GM12878 (cell line): ENCODE data around the gene SNRPA. TPM values are rescaled to one million over a fixed set of nuclear protein-coding genes. Genes with fewer than 3 reads are reported as not detected.

Experiments used
- BCLAF1 ChIP-seq: fragments of 450-650 bp; IDR thresholded peaks from 2 replicates; pipeline ENCODE4 v1.6.1; 2017; ENCODE audit warnings: antibody characterized with exemption, mild to moderate bottlenecking, moderate library complexity
- BMI1 ChIP-seq: fragments of 450-650 bp; IDR thresholded peaks from 2 replicates; pipeline ENCODE4 v1.6.1; 2016; ENCODE audit warnings: mild to moderate bottlenecking, moderate library complexity, borderline replicate concordance
- CEBPB ChIP-seq, 2 experiments: fragments of 150-350 bp in 1 of 2; IDR thresholded peaks; 2 replicates each; pipeline ENCODE4 v1.6.1; 2012 to 2014; ENCODE audit warnings: low read depth in 2 of 2, low read length in 2 of 2, borderline replicate concordance in 1 of 2, inconsistent platforms in 1 of 2
- ETV6 ChIP-seq, 2 experiments: fragments of 450-650 bp in 1 of 2; IDR thresholded peaks in 1 of 2; conservative IDR thresholded peaks in 1 of 2; 2 replicates each; pipeline ENCODE4 v1.6.1; 2014; ENCODE audit warnings: antibody characterized with exemption in 1 of 2, borderline replicate concordance in 1 of 2, low read depth in 1 of 2, mild to moderate bottlenecking in 1 of 2, moderate library complexity in 1 of 2
- JUND ChIP-seq: IDR thresholded peaks from 2 replicates; pipeline ENCODE4 v1.6.1; 2012; ENCODE audit warnings: low read depth, mild to moderate bottlenecking, low read length, improper control_type of control experiment, moderate library complexity
- NFYB ChIP-seq: IDR thresholded peaks from 2 replicates; pipeline ENCODE4 v1.6.1; 2011; ENCODE audit warnings: low read depth, mild to moderate bottlenecking, low read length, improper control_type of control experiment, moderate library complexity; ENCODE audit not compliant: insufficient read depth
- PKNOX1 ChIP-seq: fragments of 450-650 bp; IDR thresholded peaks from 2 replicates; pipeline ENCODE4 v1.6.1; 2016; ENCODE audit warnings: mild to moderate bottlenecking
- SIN3A ChIP-seq: IDR thresholded peaks from 2 replicates; pipeline ENCODE4 v1.6.1; 2012; ENCODE audit warnings: low read depth, low read length, improper control_type of control experiment
- SIX5 ChIP-seq: IDR thresholded peaks from 2 replicates; pipeline ENCODE4 v1.6.1; 2011; ENCODE audit warnings: mild to moderate bottlenecking, low read depth, low read length, moderate library complexity; ENCODE audit not compliant: severe bottlenecking
- SMAD1 ChIP-seq: fragments of 450-650 bp; IDR thresholded peaks from 2 replicates; pipeline ENCODE4 v1.6.1; 2018; ENCODE audit warnings: mild to moderate bottlenecking, low read depth; ENCODE audit not compliant: partially characterized antibody
- SMARCA5 ChIP-seq: fragments of 450-650 bp; IDR thresholded peaks from 2 replicates; pipeline ENCODE4 v1.6.1; 2017; ENCODE audit warnings: mild to moderate bottlenecking
- SPI1 ChIP-seq: IDR thresholded peaks from 2 replicates; pipeline ENCODE4 v1.6.1; 2011; ENCODE audit warnings: low read depth, mild to moderate bottlenecking, low read length, moderate library complexity, borderline replicate concordance; ENCODE audit not compliant: insufficient read depth
- TBL1XR1 ChIP-seq: IDR thresholded peaks from 2 replicates; pipeline ENCODE4 v1.6.1; 2012; ENCODE audit warnings: low read depth, low read length, improper control_type of control experiment
- ZBTB33 ChIP-seq: fragments of 450-650 bp; IDR thresholded peaks from 2 replicates; pipeline ENCODE4 v1.6.1; 2017; ENCODE audit warnings: mild to moderate bottlenecking
- ZNF274 ChIP-seq: IDR thresholded peaks from one replicate; pipeline ENCODE4 v1.8.0; 2011; ENCODE audit not compliant: insufficient read length, insufficient read depth
- ZNF622 ChIP-seq: fragments of 450-650 bp; IDR thresholded peaks from 2 replicates; pipeline ENCODE4 v1.6.1; 2017; ENCODE audit warnings: mild to moderate bottlenecking, inconsistent platforms
- ZZZ3 ChIP-seq: IDR thresholded peaks from 2 replicates; pipeline ENCODE4 v1.6.1; 2011; ENCODE audit warnings: low read depth; ENCODE audit not compliant: control insufficient read depth, insufficient read length
- polyA plus RNA-seq, 11 experiments: library from polyadenylated mRNA; depleted of rRNA in 4 of 11; unstranded in 6 of 11; stranded (reverse) in 5 of 11; fragments of >200 nt; fragmentation: Nextera tagmentation in 4 of 11; fragmentation: Illumina TruSeq in 1 of 11; extraction: Ambion mirVana in 4 of 11; extraction: Trizol in 1 of 11; gene quantifications; 1 replicate in 1 of 11; 2 replicates in 10 of 11; pipeline versions ENCODE4 v1.2.1 to v1.2.3, GENCODE V29; 2011 to 2016; ENCODE audit warnings: inconsistent platforms in 2 of 11, missing spikeins in 2 of 11, low read depth in 1 of 11
- total RNA-seq, 4 experiments: library from RNA; depleted of rRNA in 3 of 4; stranded (reverse); fragments of >200 nt in 3 of 4; fragmentation: Illumina TruSeq in 1 of 4; extraction: Trizol in 1 of 4; gene quantifications; 2 replicates each; pipeline versions ENCODE4 v1.2.1 to v1.2.3, GENCODE V29; 2013 to 2021
- TF ChIP-seq, protein P1 (sequence below): IDR thresholded peaks from 2 replicates; pipeline ENCODE4 v1.6.1; 2012; ENCODE audit warnings: improper control_type of control experiment, low read depth, low read length; ENCODE audit not compliant: insufficient replicate concordance

SNRPA gene
- total and polyA plus RNA-seq, 10 of the 15 experiments (the other 5 are each of a cell fraction or from before 2014, with no cell fraction given) = 14.8 to 299 (median 202) TPM

DNA sequence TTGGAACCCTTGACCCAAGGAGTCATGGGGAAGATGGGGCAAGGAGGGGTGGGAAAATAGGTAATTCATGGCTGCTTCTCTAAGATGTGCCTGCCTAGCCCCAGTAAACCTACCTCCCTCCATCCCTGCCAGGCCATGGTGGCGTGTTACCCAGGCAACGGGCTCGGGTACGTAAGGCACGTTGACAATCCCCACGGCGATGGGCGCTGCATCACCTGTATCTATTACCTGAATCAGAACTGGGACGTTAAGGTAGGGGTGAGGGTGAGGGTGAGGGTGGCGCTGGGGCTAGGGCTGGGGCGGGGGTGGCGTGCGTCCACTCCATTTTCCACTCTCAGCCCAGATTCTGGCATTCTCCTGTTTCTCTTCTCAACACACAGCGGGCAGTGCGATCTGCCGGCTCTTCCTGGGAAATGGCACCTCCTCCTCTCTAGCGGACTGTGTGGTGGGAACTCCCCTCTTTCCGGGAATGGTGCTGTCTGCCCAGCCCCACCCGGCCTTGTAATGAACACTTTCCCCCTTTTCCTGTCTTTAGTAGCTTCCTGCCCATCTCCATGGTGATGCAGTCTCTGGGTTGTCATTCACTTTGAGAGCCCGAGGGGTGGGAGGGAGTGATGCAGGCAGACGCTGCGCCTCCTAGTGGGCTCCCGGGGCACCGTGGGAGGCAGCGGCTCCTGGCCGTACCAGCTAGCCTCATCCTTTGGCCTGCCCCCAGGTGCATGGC, 55.6 kb downstream of the SNRPA start (continued):
- TF ChIP-seq PKNOX1 (peak; percentile 95), CEBPB (IDR thresholded peaks at IDR 0.05; ENCODE audit: borderline replicate concordance in 1 of 2, low read depth in 2 of 2, low read length in 2 of 2) (no peak), SMAD1 (no peak), SIX5 (no peak), TBL1XR1 (no peak), JUND (no peak), BMI1 (0 out of 2 replicates have a peak, but pooled peaks have one; percentile 35), ZNF622 (no peak), ZBTB33 (no peak), ZNF274 (no peak), SMARCA5 (peak; percentile 92), ETV6 (conservative IDR thresholded peaks at IDR 0.05 in 1 of 2, IDR thresholded peaks at IDR 0.05 in 1 of 2; ENCODE audit: borderline replicate concordance in 1 of 2, low read depth in 1 of 2) (no peak), ZZZ3 (no peak), NFYB (no peak), SIN3A (no peak), BCLAF1 (no peak), SPI1 (no peak)
- TF ChIP-seq, protein P1, sequence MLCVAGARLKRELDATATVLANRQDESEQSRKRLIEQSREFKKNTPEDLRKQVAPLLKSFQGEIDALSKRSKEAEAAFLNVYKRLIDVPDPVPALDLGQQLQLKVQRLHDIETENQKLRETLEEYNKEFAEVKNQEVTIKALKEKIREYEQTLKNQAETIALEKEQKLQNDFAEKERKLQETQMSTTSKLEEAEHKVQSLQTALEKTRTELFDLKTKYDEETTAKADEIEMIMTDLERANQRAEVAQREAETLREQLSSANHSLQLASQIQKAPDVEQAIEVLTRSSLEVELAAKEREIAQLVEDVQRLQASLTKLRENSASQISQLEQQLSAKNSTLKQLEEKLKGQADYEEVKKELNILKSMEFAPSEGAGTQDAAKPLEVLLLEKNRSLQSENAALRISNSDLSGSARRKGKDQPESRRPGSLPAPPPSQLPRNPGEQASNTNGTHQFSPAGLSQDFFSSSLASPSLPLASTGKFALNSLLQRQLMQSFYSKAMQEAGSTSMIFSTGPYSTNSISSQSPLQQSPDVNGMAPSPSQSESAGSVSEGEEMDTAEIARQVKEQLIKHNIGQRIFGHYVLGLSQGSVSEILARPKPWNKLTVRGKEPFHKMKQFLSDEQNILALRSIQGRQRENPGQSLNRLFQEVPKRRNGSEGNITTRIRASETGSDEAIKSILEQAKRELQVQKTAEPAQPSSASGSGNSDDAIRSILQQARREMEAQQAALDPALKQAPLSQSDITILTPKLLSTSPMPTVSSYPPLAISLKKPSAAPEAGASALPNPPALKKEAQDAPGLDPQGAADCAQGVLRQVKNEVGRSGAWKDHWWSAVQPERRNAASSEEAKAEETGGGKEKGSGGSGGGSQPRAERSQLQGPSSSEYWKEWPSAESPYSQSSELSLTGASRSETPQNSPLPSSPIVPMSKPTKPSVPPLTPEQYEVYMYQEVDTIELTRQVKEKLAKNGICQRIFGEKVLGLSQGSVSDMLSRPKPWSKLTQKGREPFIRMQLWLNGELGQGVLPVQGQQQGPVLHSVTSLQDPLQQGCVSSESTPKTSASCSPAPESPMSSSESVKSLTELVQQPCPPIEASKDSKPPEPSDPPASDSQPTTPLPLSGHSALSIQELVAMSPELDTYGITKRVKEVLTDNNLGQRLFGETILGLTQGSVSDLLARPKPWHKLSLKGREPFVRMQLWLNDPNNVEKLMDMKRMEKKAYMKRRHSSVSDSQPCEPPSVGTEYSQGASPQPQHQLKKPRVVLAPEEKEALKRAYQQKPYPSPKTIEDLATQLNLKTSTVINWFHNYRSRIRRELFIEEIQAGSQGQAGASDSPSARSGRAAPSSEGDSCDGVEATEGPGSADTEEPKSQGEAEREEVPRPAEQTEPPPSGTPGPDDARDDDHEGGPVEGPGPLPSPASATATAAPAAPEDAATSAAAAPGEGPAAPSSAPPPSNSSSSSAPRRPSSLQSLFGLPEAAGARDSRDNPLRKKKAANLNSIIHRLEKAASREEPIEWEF = no peak
